Measurements from ENCODE around the gene SERINC2.

SERINC2 gene

DNA sequence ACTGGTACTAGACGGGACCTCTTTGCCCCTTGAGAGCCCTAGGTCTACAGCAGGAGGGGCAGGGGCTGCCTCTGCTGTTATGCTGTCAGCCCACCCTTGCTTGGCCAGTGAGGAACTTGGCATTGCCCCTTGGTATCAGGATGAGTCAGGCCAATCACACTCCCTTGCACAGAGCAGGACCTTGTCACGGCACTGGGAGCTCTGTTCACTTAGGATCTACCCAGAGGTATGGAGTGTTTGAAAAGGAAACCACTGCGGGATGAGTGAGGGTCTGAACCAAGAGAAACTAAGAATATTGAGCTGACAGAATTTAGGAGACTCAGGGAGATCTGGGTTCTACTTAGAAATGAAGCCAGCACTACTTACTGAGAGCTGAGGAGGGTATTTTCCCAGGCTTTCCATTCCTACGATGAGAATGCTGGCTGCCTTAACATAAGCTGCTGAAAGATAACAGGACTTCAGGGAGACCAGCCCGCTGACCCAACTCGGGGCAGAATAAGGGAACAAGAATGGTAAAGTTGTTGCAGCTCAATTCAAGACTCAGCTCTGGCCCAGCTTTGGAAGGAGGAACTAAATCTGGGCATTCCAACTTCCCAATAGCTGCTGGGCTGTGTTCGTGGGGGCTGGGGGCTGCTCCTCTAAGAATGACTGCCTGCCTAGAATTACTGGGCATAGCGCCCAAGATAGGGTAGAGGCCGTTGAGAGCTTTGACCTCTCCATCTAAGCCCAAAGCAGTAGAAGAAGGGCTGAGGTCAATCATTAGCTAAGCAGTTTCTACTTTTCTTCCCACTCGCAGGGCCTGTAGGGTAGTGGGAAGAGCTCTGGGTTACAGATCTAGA lies 41.7 kb upstream of the SERINC2 start:
- no peak overlapping the region for H3K4me3 ChIP-seq (replicated peaks in 1 of 2; ENCODE audit: low read depth in 2 of 2, low read length in 2 of 2)
- DNase-seq (ENCODE audit: low read depth in 2 of 2), result no peak
- no peak for TF ChIP-seq CTCF (IDR thresholded peaks at IDR 0.05; ENCODE audit: low read depth, low read length)

- DNase-seq (ENCODE audit: low read depth in 2 of 2), result no peak
- H3K4me3 ChIP-seq (replicated peaks in 1 of 2; ENCODE audit: low read depth in 2 of 2, low read length in 2 of 2), result no peak overlapping the region
- TF ChIP-seq CTCF (IDR thresholded peaks at IDR 0.05; ENCODE audit: low read depth, low read length), result no peak
Observed at GRCh38 chr1:31372051-31372450, 41.0 kb upstream of the SERINC2 start.

- peak overlapping the region; percentile 30 to 37 for H3K4me3 ChIP-seq (replicated peaks in 1 of 2; ENCODE audit: low read depth in 2 of 2, low read length in 2 of 2)
- DNase-seq (ENCODE audit: low read depth in 2 of 2), result no peak
- no peak for TF ChIP-seq CTCF (IDR thresholded peaks at IDR 0.05; ENCODE audit: low read depth, low read length)
Observed at GRCh38 chr1:31372751-31373055, 40.3 kb upstream of the SERINC2 start.

GRCh38 chr1:31373056-31373896 lies 39.7 kb upstream of the SERINC2 start, which contains the start of gene FABP3:
Gene FABP3 (minus strand): TSS chr1:31373076. CDS start chr1:31373014, 62 bp downstream.
- H3K4me3 ChIP-seq (replicated peaks in 1 of 2; ENCODE audit: low read depth in 2 of 2, low read length in 2 of 2), result peak within 1 kb of the TSS; percentile 30 to 37
- peak; percentile 59 to 73 for DNase-seq (ENCODE audit: low read depth in 2 of 2)
- no peak for TF ChIP-seq CTCF (IDR thresholded peaks at IDR 0.05; ENCODE audit: low read depth, low read length)

- no peak for DNase-seq (ENCODE audit: low read depth in 2 of 2)
- TF ChIP-seq CTCF (IDR thresholded peaks at IDR 0.05; ENCODE audit: low read depth, low read length), result no peak
- no peak overlapping the region for H3K4me3 ChIP-seq (replicated peaks in 1 of 2; ENCODE audit: low read depth in 2 of 2, low read length in 2 of 2)
Observed at GRCh38 chr1:31373897-31374486, 39.0 kb upstream of the SERINC2 start.

DNA sequence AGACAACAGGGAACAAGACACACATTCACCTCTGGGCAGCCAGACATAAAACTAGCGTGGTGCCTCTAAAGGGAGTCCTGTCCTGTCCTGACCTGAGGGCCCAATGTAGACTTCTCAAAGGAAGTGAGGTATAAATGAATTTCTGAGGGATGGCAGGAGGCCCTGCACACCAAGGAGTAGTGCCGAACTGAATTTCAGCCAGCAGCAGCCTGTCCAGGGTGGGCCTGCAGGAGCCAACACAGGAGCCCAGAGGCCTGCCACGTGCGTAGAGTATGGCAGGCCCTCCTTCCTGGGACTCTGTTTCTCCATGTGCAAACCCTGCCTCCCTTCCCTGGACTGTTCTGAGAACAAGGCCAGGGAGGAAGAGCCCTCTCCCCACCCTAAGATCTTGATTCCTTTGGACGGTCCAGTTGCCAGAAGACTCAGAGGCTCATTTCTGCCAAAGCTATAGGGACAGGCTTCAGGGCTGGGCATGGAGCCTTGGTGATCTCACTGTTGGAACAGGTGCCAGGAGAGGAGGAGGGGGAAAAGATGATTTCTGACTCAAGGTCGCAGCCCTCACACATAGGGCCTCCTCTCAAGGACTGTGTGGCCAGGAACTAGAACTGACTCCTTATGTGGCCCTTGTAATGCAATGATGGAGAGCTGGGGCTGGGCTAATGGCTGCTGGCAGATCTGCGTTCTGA lies 38.4 kb upstream of the SERINC2 start:
- H3K4me3 ChIP-seq (replicated peaks in 1 of 2; ENCODE audit: low read depth in 2 of 2, low read length in 2 of 2), result no peak overlapping the region
- DNase-seq (ENCODE audit: low read depth in 2 of 2), result peak; percentile 70 to 78
- TF ChIP-seq CTCF (IDR thresholded peaks at IDR 0.05; ENCODE audit: low read depth, low read length), result no peak

Data from cardiac fibroblast (primary cell).